GM19193 (cell line): Measurements from ENCODE around the gene APOBEC3A.

Experiments used
- POLR2A ChIP-seq: IDR thresholded peaks from 4 replicates; pipeline ENCODE4 v1.6.1; 2011; ENCODE audit not compliant: insufficient read depth, insufficient read length; ENCODE audit errors: extremely low read depth

APOBEC3A gene

GRCh38 chr22:38986629-38987028 is 29.2 kb downstream of the APOBEC3A start:
- TF ChIP-seq POLR2A: no peak

GRCh38 chr22:38987171-38987895 is 29.9 kb downstream of the APOBEC3A start:
- no peak for TF ChIP-seq POLR2A

- TF ChIP-seq POLR2A: no peak
Observed at GRCh38 chr22:38989466-38989865, 32.1 kb downstream of the APOBEC3A start.

- TF ChIP-seq POLR2A: no peak
Observed at GRCh38 chr22:38996105-38996504, 38.7 kb downstream of the APOBEC3A start.

- TF ChIP-seq POLR2A: no peak
Observed at GRCh38 chr22:38997518-38997917, 40.1 kb downstream of the APOBEC3A start.

- TF ChIP-seq POLR2A: no peak
Observed at GRCh38 chr22:39003165-39003638, 45.8 kb downstream of the APOBEC3A start.

- no peak for TF ChIP-seq POLR2A
Observed at GRCh38 chr22:39007177-39007576, 49.8 kb downstream of the APOBEC3A start.

GRCh38 chr22:39010946-39011345 is 53.5 kb downstream of the APOBEC3A start:
- TF ChIP-seq POLR2A: no peak
